ENCODE data around the gene FAM3A.

- TF ChIP-seq ZNF274 (IDR thresholded peaks at IDR 0.05; ENCODE audit: low read depth, low read length) (no peak), YY1 (IDR thresholded peaks at IDR 0.05; ENCODE audit: insufficient read depth, insufficient read length) (no peak), SUZ12 (IDR thresholded peaks at IDR 0.05; ENCODE audit: extremely low read depth, insufficient read depth, insufficient read length) (no peak)
Measured at GRCh38 chrX:154519389-154519788, 3.4 kb upstream of the FAM3A start.
